ENCODE measurements around the gene CLTA. TPM values are rescaled to one million over a fixed set of nuclear protein-coding genes. Genes with fewer than 3 reads are reported as not detected.
A peak's percentile ranks its signal among the peaks of the same experiment; 100 is the strongest.

Gene CLTA
- total and polyA plus RNA-seq, 2 donors from 2014 or later: 205 to 331 TPM

- H3K9ac ChIP-seq (ENCODE audit: low read length in 3 of 3): no peak overlapping the region
- H3K4me1 ChIP-seq (ENCODE audit: control insufficient read depth in 2 of 3, insufficient read depth in 2 of 3, low read depth in 1 of 3, low read length in 3 of 3): peaks cover 0 to 2% (median under 1%) of the 10 kb centered on the region in 3 donors
- DNase-seq (peak in 1 of 5 donors; percentile 4), FAIRE-seq (no peak)
- H3K9me3 ChIP-seq (ENCODE audit: control insufficient read depth in 2 of 3, insufficient read depth in 1 of 3, low read length in 3 of 3): no peaks in the 10 kb centered on the region
- intact Hi-C loops (cut with DNase I): loop anchor here (10.0 kb wide), 1 partner anchor 46 kb away; no protein-coding TSS in a partner anchor
- H3K27ac ChIP-seq (ENCODE audit: low read depth in 2 of 2, low read length in 2 of 2): no peak overlapping the region
- H3K27me3 ChIP-seq (ENCODE audit: control insufficient read depth, insufficient read depth, low read length): no peaks in the 10 kb centered on the region
- no peak overlapping the region for H3K4me3 ChIP-seq (ENCODE audit: low read length in 3 of 3)
- no peaks in the 10 kb centered on the region for H3K36me3 ChIP-seq (ENCODE audit: control insufficient read depth in 2 of 3, insufficient read depth in 3 of 3, low read length in 3 of 3)
- TF ChIP-seq CTCF (IDR thresholded peaks at IDR 0.05; ENCODE audit: borderline replicate concordance, extremely low read depth, insufficient read depth): no peak
Measured at GRCh38 chr9:36161187-36161586, 29.5 kb upstream of the CLTA start.

GRCh38 chr9:36162211-36162738, 28.4 kb upstream of the CLTA start:
- intact Hi-C loops (cut with DNase I): loop anchor here (10.0 kb wide), 1 partner anchor 47 kb away; no protein-coding TSS in a partner anchor

GRCh38 chr9:36163049-36163785, 27.5 kb upstream of the CLTA start:
- FAIRE-seq: no peak
- intact Hi-C loops (cut with DNase I): loop anchor here (10.0 kb wide), 1 partner anchor 48 kb away; no protein-coding TSS in a partner anchor
- H3K9ac ChIP-seq (ENCODE audit: low read length in 3 of 3): peak overlapping the region in 1 of 3 donors; percentile 30
- no peak for TF ChIP-seq CTCF (IDR thresholded peaks at IDR 0.05; ENCODE audit: borderline replicate concordance, extremely low read depth, insufficient read depth)
- DNase-seq: peak; percentile 88 to 96 (median 92)
- H3K36me3 ChIP-seq (ENCODE audit: control insufficient read depth in 2 of 3, insufficient read depth in 3 of 3, low read length in 3 of 3): no peaks in the 10 kb centered on the region
- no peak overlapping the region for H3K4me3 ChIP-seq (ENCODE audit: low read length in 3 of 3)
- peak overlapping the region in 1 of 2 donors; percentile 32 for H3K27ac ChIP-seq (ENCODE audit: low read depth in 2 of 2, low read length in 2 of 2)
- peaks cover 0 to 2% (median 2%) of the 10 kb centered on the region in 3 donors for H3K4me1 ChIP-seq (ENCODE audit: control insufficient read depth in 2 of 3, insufficient read depth in 2 of 3, low read depth in 1 of 3, low read length in 3 of 3)
- H3K9me3 ChIP-seq (ENCODE audit: control insufficient read depth in 2 of 3, insufficient read depth in 1 of 3, low read length in 3 of 3): no peaks in the 10 kb centered on the region
- H3K27me3 ChIP-seq (ENCODE audit: control insufficient read depth, insufficient read depth, low read length): no peaks in the 10 kb centered on the region

More at GRCh38 chr9:36162211-36162738, 28.4 kb upstream of the CLTA start:
- H3K9me3 ChIP-seq (ENCODE audit: control insufficient read depth in 2 of 3, insufficient read depth in 1 of 3, low read length in 3 of 3): no peaks in the 10 kb centered on the region
- no peak overlapping the region for H3K9ac ChIP-seq (ENCODE audit: low read length in 3 of 3)
- peaks cover 0 to 2% (median 2%) of the 10 kb centered on the region in 3 donors for H3K4me1 ChIP-seq (ENCODE audit: control insufficient read depth in 2 of 3, insufficient read depth in 2 of 3, low read depth in 1 of 3, low read length in 3 of 3)
- no peak for FAIRE-seq
- DNase-seq: peak in 1 of 5 donors; percentile 42
- no peaks in the 10 kb centered on the region for H3K36me3 ChIP-seq (ENCODE audit: control insufficient read depth in 2 of 3, insufficient read depth in 3 of 3, low read length in 3 of 3)
- H3K4me3 ChIP-seq (ENCODE audit: low read length in 3 of 3): no peak overlapping the region
- no peaks in the 10 kb centered on the region for H3K27me3 ChIP-seq (ENCODE audit: control insufficient read depth, insufficient read depth, low read length)
- TF ChIP-seq CTCF (IDR thresholded peaks at IDR 0.05; ENCODE audit: borderline replicate concordance, extremely low read depth, insufficient read depth): no peak
- no peak overlapping the region for H3K27ac ChIP-seq (ENCODE audit: low read depth in 2 of 2, low read length in 2 of 2)

All from kidney (tissue), 14 donors.